Activated CD4-positive, alpha-beta T cell treated with anti-CD3 and anti-CD28 coated beads for 48 hours (primary cell): ENCODE measurements around the gene SMAP1.

Source experiments
- DNase-seq: peaks from one replicate; pipeline ENCODE4 v3.0.0-alpha.2; 2020

SMAP1 gene

DNA sequence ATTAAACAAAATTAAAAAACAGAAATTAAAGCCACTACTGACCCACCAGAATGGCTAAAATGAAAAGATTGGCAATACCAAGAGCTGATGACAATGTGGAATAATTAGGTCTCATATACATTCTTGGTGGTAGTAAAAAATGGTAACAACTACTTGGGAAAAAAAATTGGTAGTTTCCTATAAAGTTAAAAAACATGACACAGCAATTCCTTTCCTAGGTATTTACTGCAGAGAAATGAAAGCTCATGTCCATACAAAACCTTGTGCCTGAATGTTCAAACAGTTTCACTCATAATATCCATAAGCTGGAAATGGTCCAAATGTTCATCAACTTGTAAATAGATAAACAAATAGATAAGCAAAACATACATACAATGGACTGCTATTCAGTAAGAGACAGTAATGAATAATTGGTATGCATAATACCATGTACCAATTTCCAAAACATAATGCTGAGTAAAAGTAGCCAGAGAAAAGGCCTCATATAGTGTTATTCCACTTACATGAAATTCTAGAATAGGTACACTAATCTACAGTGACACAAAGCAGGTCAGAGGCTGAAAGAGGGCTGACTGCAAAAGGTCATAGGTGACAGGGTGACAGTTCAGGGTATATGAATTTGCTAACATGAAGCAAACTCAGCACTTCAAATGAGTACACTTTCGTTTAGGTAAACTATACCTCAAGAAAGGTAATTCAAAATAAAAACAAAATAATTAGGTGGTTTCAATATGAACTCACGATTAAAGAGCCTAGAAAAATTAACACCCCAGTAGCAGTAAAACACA is 236.2 kb downstream of the SMAP1 start:
- no peak for DNase-seq

DNA sequence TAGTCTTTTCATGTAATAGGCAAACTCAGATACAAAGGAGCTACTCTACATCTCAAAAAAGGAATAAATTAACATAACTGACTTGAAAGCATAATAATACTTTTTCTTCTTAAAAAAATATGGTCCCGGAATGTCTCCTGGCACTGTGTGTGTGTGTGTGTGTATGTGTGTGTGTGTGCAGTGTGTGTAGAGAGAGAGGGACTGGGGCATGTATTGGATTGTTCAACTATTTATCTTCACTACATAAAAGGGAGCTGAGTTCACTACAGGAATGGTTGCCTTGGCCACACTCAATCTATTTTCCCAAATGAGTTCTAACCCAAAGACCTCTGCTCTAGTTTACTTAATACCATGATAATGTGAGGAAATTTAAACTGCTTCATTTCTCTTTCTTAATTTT is 238.1 kb downstream of the SMAP1 start:
- DNase-seq = no peak
